ENCODE results near the gene PAPSS1.

PAPSS1 gene

GRCh38 chr4:107640197-107640596 lies 79.8 kb downstream of the PAPSS1 start:
- Mint-ChIP-seq H3K27ac (no peak overlapping the region), H3K27me3 (no peaks in the 10 kb centered on the region), H3K9me3 (no peaks in the 10 kb centered on the region), H3K4me3 (no peak overlapping the region), H3K36me3 (peaks cover 43% of the 10 kb centered on the region), H3K4me1 (peaks cover 6% of the 10 kb centered on the region)
- no peak for ATAC-seq

GRCh38 chr4:107635735-107636134 lies 84.3 kb downstream of the PAPSS1 start:
- H3K9me3 Mint-ChIP-seq = no peaks in the 10 kb centered on the region
- no peak overlapping the region for H3K27ac Mint-ChIP-seq
- no peaks in the 10 kb centered on the region for H3K4me1 Mint-ChIP-seq
- no peak for ATAC-seq
- H3K36me3 Mint-ChIP-seq = peaks cover 40% of the 10 kb centered on the region
- no peaks in the 10 kb centered on the region for H3K27me3 Mint-ChIP-seq
- no peak overlapping the region for H3K4me3 Mint-ChIP-seq

- no peak for ATAC-seq
- H3K36me3 Mint-ChIP-seq = peaks cover 65% of the 10 kb centered on the region
- peaks cover 4% of the 10 kb centered on the region for H3K9me3 Mint-ChIP-seq
- H3K4me1 Mint-ChIP-seq = peaks cover 10% of the 10 kb centered on the region
- H3K27me3 Mint-ChIP-seq = no peaks in the 10 kb centered on the region
- no peak overlapping the region for H3K4me3 Mint-ChIP-seq
- no peak overlapping the region for H3K27ac Mint-ChIP-seq
Measured at GRCh38 chr4:107631560-107631959, 88.5 kb downstream of the PAPSS1 start.

- peaks cover 10% of the 10 kb centered on the region for H3K4me1 Mint-ChIP-seq
- H3K4me3 Mint-ChIP-seq = no peak overlapping the region
- H3K27ac Mint-ChIP-seq = no peak overlapping the region
- no peaks in the 10 kb centered on the region for H3K27me3 Mint-ChIP-seq
- ATAC-seq = no peak
- H3K36me3 Mint-ChIP-seq = peaks cover 67% of the 10 kb centered on the region
- H3K9me3 Mint-ChIP-seq = peaks cover 4% of the 10 kb centered on the region
Measured at GRCh38 chr4:107630185-107630705, 89.8 kb downstream of the PAPSS1 start.

- ATAC-seq = no peak
- H3K27me3 Mint-ChIP-seq = no peaks in the 10 kb centered on the region
- H3K4me3 Mint-ChIP-seq = no peak overlapping the region
- H3K9me3 Mint-ChIP-seq = peaks cover 7% of the 10 kb centered on the region
- peaks cover 75% of the 10 kb centered on the region for H3K36me3 Mint-ChIP-seq
- H3K27ac Mint-ChIP-seq = no peak overlapping the region
- H3K4me1 Mint-ChIP-seq = peaks cover 10% of the 10 kb centered on the region
Measured at GRCh38 chr4:107629318-107629717, 90.7 kb downstream of the PAPSS1 start.

GRCh38 chr4:107625391-107625902 lies 94.6 kb downstream of the PAPSS1 start:
- H3K27me3 Mint-ChIP-seq = no peaks in the 10 kb centered on the region
- no peak overlapping the region for H3K27ac Mint-ChIP-seq
- H3K4me3 Mint-ChIP-seq = no peak overlapping the region
- ATAC-seq = no peak
- peaks cover 10% of the 10 kb centered on the region for H3K4me1 Mint-ChIP-seq
- H3K9me3 Mint-ChIP-seq = peaks cover 10% of the 10 kb centered on the region
- peaks cover 79% of the 10 kb centered on the region for H3K36me3 Mint-ChIP-seq

- no peak for ATAC-seq
- Mint-ChIP-seq H3K36me3 (peaks cover 68% of the 10 kb centered on the region), H3K4me1 (peaks cover 3% of the 10 kb centered on the region), H3K27ac (no peak overlapping the region), H3K27me3 (no peaks in the 10 kb centered on the region), H3K4me3 (no peak overlapping the region), H3K9me3 (peaks cover 6% of the 10 kb centered on the region)
Measured at GRCh38 chr4:107624024-107624423, 96.0 kb downstream of the PAPSS1 start.

GRCh38 chr4:107622006-107622405 lies 98.0 kb downstream of the PAPSS1 start:
- ATAC-seq = no peak

GRCh38 chr4:107619731-107620130 lies 100.3 kb downstream of the PAPSS1 start:
- H3K27me3 Mint-ChIP-seq = no peaks in the 10 kb centered on the region
- H3K4me3 Mint-ChIP-seq = no peak overlapping the region

More at GRCh38 chr4:107622006-107622405, 98.0 kb downstream of the PAPSS1 start:
- Mint-ChIP-seq H3K36me3 (peaks cover 68% of the 10 kb centered on the region), H3K9me3 (peaks cover 10% of the 10 kb centered on the region), H3K27me3 (no peaks in the 10 kb centered on the region), H3K4me1 (no peaks in the 10 kb centered on the region), H3K4me3 (no peak overlapping the region), H3K27ac (no peak overlapping the region)

GRCh38 chr4:107619066-107619465 lies 101.0 kb downstream of the PAPSS1 start:
- Mint-ChIP-seq H3K36me3 (peaks cover 73% of the 10 kb centered on the region), H3K4me1 (no peaks in the 10 kb centered on the region), H3K4me3 (no peak overlapping the region)

More at GRCh38 chr4:107619731-107620130, 100.3 kb downstream of the PAPSS1 start:
- peaks cover 73% of the 10 kb centered on the region for H3K36me3 Mint-ChIP-seq
- ATAC-seq = no peak
- no peak overlapping the region for H3K27ac Mint-ChIP-seq
- no peaks in the 10 kb centered on the region for H3K4me1 Mint-ChIP-seq
- peaks cover 12% of the 10 kb centered on the region for H3K9me3 Mint-ChIP-seq

GRCh38 chr4:107618656-107619055 lies 101.4 kb downstream of the PAPSS1 start:
- H3K27ac Mint-ChIP-seq = no peak overlapping the region

More at GRCh38 chr4:107619066-107619465, 101.0 kb downstream of the PAPSS1 start:
- Mint-ChIP-seq H3K27me3 (no peaks in the 10 kb centered on the region), H3K9me3 (peaks cover 10% of the 10 kb centered on the region), H3K27ac (no peak overlapping the region)
- ATAC-seq = no peak

GRCh38 chr4:107616838-107617389 lies 103.1 kb downstream of the PAPSS1 start:
- H3K36me3 Mint-ChIP-seq = peaks cover 67% of the 10 kb centered on the region
- no peak for ATAC-seq

More at GRCh38 chr4:107618656-107619055, 101.4 kb downstream of the PAPSS1 start:
- H3K36me3 Mint-ChIP-seq = peaks cover 69% of the 10 kb centered on the region
- H3K9me3 Mint-ChIP-seq = peaks cover 7% of the 10 kb centered on the region
- H3K4me1 Mint-ChIP-seq = no peaks in the 10 kb centered on the region
- ATAC-seq = no peak
- no peak overlapping the region for H3K4me3 Mint-ChIP-seq
- no peaks in the 10 kb centered on the region for H3K27me3 Mint-ChIP-seq

GRCh38 chr4:107615809-107616208 lies 104.2 kb downstream of the PAPSS1 start:
- H3K27ac Mint-ChIP-seq = no peak overlapping the region
- H3K27me3 Mint-ChIP-seq = no peaks in the 10 kb centered on the region
- no peaks in the 10 kb centered on the region for H3K4me1 Mint-ChIP-seq
- H3K36me3 Mint-ChIP-seq = peaks cover 72% of the 10 kb centered on the region
- peaks cover 11% of the 10 kb centered on the region for H3K9me3 Mint-ChIP-seq
- no peak for ATAC-seq
- no peak overlapping the region for H3K4me3 Mint-ChIP-seq

More at GRCh38 chr4:107616838-107617389, 103.1 kb downstream of the PAPSS1 start:
- Mint-ChIP-seq H3K27me3 (no peaks in the 10 kb centered on the region), H3K4me3 (no peak overlapping the region), H3K9me3 (peaks cover 11% of the 10 kb centered on the region), H3K4me1 (no peaks in the 10 kb centered on the region), H3K27ac (no peak overlapping the region)

GRCh38 chr4:107603430-107603829 lies 116.6 kb downstream of the PAPSS1 start:
- Mint-ChIP-seq H3K27me3 (no peaks in the 10 kb centered on the region), H3K27ac (no peak overlapping the region), H3K4me1 (no peaks in the 10 kb centered on the region), H3K9me3 (no peaks in the 10 kb centered on the region), H3K4me3 (no peak overlapping the region), H3K36me3 (no peaks in the 10 kb centered on the region)
- ATAC-seq = no peak

- Mint-ChIP-seq H3K36me3 (no peaks in the 10 kb centered on the region), H3K9me3 (no peaks in the 10 kb centered on the region), H3K27me3 (no peaks in the 10 kb centered on the region), H3K4me1 (no peaks in the 10 kb centered on the region), H3K27ac (no peak overlapping the region), H3K4me3 (no peak overlapping the region)
- ATAC-seq = no peak
Measured at GRCh38 chr4:107600983-107601382, 119.1 kb downstream of the PAPSS1 start.

GRCh38 chr4:107600436-107600835 lies 119.6 kb downstream of the PAPSS1 start:
- Mint-ChIP-seq H3K9me3 (no peaks in the 10 kb centered on the region), H3K4me3 (no peak overlapping the region), H3K27ac (no peak overlapping the region), H3K27me3 (no peaks in the 10 kb centered on the region), H3K36me3 (no peaks in the 10 kb centered on the region), H3K4me1 (no peaks in the 10 kb centered on the region)
- ATAC-seq = no peak
